HepG2 (cell line): Measurements from ENCODE around the gene TP53.

Experiments
- ARNT ChIP-seq: fragments of 450-650 bp; IDR thresholded peaks from 2 replicates; pipeline ENCODE4 v1.6.1; 2017
- CHD2 ChIP-seq: IDR thresholded peaks from 2 replicates; pipeline ENCODE4 v1.6.1; 2011; ENCODE audit warnings: low read depth, low read length, improper control_type of control experiment
- EZH2 ChIP-seq: conservative IDR thresholded peaks from 2 replicates; pipeline ENCODE4 v1.6.1; 2012; ENCODE audit warnings: mild to moderate bottlenecking, low read depth, low read length, moderate library complexity
- GTF2F1 ChIP-seq: fragments of 150-350 bp; IDR thresholded peaks from 2 replicates; pipeline ENCODE4 v1.6.1; 2014; ENCODE audit warnings: low read length
- HDAC1 ChIP-seq: sonication (generic); formaldehyde crosslinking; IDR thresholded peaks from 2 replicates; pipeline ENCODE4 v1.5.1; 2020; ENCODE audit warnings: mild to moderate bottlenecking, missing genetic modification reagents
- NFYC ChIP-seq: IDR thresholded peaks from 2 replicates; pipeline ENCODE4 v1.6.1; 2016; ENCODE audit warnings: missing genetic modification reagents, missing compliant biosample characterization
- NR1H2 ChIP-seq: sonication (generic); formaldehyde crosslinking; IDR thresholded peaks from 2 replicates; pipeline ENCODE4 v1.8.1; 2022; ENCODE audit warnings: low read depth, missing genetic modification reagents, borderline replicate concordance
- POLR2A ChIP-seq, 2 experiments: IDR thresholded peaks; 2 replicates each; pipeline ENCODE4 v1.6.1; 2011; ENCODE audit warnings: low read depth in 2 of 2, low read length in 2 of 2, mild to moderate bottlenecking in 1 of 2, moderate library complexity in 1 of 2; ENCODE audit not compliant: insufficient read depth in 1 of 2
- POLR2AphosphoS5 ChIP-seq: IDR thresholded peaks from 2 replicates; pipeline ENCODE4 v1.6.1; 2012; ENCODE audit warnings: low read depth, low read length
- RBM22 ChIP-seq: fragments of 200-400 bp; formaldehyde crosslinking; optimal IDR thresholded peaks from 2 replicates; pipeline ENCODE3; 2017; ENCODE audit warnings: mild to moderate bottlenecking, low read length, moderate library complexity
- SPEN ChIP-seq: sonication (generic); formaldehyde crosslinking; IDR thresholded peaks from 2 replicates; pipeline ENCODE4 v1.5.1; 2020; ENCODE audit warnings: low read depth, mild to moderate bottlenecking, missing genetic modification reagents
- ZNF44 ChIP-seq: sonication (generic); formaldehyde crosslinking; IDR thresholded peaks from 2 replicates; pipeline ENCODE4 v1.5.1; 2020; ENCODE audit warnings: mild to moderate bottlenecking, missing genetic modification reagents
- TF ChIP-seq, protein P1 (sequence below): sonication (generic); formaldehyde crosslinking; IDR thresholded peaks from 2 replicates; pipeline ENCODE4 v1.5.0; 2020; ENCODE audit warnings: mild to moderate bottlenecking, missing genetic modification reagents, moderate library complexity
- TF ChIP-seq, protein P2 (sequence below): sonication (generic); formaldehyde crosslinking; IDR thresholded peaks from 2 replicates; pipeline ENCODE4 v1.4.0; 2020; ENCODE audit warnings: missing genetic modification reagents

DNA sequence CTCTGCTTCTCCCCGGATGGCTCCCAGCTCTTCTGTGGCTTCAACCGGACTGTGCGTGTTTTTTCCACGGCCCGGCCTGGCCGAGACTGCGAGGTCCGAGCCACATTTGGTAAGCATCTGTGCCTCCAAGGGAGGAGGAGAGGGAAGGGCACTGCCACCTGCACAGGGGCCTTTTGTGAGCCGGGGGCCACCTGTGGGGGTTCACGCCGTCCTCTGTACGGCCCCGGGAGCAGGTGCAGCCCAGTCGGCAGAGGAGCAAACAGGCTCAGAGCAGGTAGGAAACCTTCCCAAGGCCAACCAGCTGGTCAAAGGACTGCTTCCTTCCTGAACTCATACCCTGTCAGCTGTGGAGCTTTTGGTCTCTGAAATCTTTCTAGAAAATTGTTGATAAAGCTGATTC, 14.4 kb upstream of the TP53 start:
- TF ChIP-seq, protein P1, sequence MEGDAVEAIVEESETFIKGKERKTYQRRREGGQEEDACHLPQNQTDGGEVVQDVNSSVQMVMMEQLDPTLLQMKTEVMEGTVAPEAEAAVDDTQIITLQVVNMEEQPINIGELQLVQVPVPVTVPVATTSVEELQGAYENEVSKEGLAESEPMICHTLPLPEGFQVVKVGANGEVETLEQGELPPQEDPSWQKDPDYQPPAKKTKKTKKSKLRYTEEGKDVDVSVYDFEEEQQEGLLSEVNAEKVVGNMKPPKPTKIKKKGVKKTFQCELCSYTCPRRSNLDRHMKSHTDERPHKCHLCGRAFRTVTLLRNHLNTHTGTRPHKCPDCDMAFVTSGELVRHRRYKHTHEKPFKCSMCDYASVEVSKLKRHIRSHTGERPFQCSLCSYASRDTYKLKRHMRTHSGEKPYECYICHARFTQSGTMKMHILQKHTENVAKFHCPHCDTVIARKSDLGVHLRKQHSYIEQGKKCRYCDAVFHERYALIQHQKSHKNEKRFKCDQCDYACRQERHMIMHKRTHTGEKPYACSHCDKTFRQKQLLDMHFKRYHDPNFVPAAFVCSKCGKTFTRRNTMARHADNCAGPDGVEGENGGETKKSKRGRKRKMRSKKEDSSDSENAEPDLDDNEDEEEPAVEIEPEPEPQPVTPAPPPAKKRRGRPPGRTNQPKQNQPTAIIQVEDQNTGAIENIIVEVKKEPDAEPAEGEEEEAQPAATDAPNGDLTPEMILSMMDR (CRISPR knock-in tag) = no peak
- no peak for TF ChIP-seq POLR2A (IDR thresholded peaks at IDR 0.05; ENCODE audit: insufficient read depth in 1 of 2, low read depth in 2 of 2, low read length in 2 of 2)
- no peak for TF ChIP-seq POLR2AphosphoS5
- TF ChIP-seq EZH2 = no peak
- TF ChIP-seq HDAC1 (CRISPR knock-in tag) = no peak
- no peak for TF ChIP-seq NFYC
- TF ChIP-seq, protein P2, sequence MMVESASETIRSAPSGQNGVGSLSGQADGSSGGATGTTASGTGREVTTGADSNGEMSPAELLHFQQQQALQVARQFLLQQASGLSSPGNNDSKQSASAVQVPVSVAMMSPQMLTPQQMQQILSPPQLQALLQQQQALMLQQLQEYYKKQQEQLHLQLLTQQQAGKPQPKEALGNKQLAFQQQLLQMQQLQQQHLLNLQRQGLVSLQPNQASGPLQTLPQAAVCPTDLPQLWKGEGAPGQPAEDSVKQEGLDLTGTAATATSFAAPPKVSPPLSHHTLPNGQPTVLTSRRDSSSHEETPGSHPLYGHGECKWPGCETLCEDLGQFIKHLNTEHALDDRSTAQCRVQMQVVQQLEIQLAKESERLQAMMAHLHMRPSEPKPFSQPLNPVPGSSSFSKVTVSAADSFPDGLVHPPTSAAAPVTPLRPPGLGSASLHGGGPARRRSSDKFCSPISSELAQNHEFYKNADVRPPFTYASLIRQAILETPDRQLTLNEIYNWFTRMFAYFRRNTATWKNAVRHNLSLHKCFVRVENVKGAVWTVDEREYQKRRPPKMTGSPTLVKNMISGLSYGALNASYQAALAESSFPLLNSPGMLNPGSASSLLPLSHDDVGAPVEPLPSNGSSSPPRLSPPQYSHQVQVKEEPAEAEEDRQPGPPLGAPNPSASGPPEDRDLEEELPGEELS (CRISPR knock-in tag) = no peak
- TF ChIP-seq NR1H2 (CRISPR knock-in tag) = no peak
- no peak for TF ChIP-seq ZNF44 (CRISPR knock-in tag)
- no peak for TF ChIP-seq GTF2F1
- no peak for TF ChIP-seq ARNT
- TF ChIP-seq SPEN = no peak
- TF ChIP-seq RBM22 = no peak
- no peak for TF ChIP-seq CHD2
